Body of pancreas (tissue), 4 donors: ENCODE data around the gene INPP5K.

Experiments
- CTCF ChIP-seq, 7 experiments: fragments of 450-650 bp in 4 of 7; fragments of 200-600 bp in 3 of 7; sonication (generic) in 3 of 7; IDR thresholded peaks; one replicate each; pipeline ENCODE4 v1.5.1; 2016 to 2019; ENCODE audit warnings: antibody characterized with exemption in 7 of 7
- POLR2A ChIP-seq, 3 donors: fragments of 450-650 bp; IDR thresholded peaks; one replicate each; pipeline ENCODE4 v1.6.1; 2016; ENCODE audit warnings: antibody characterized with exemption in 3 of 3, mild to moderate bottlenecking in 2 of 3

- TF ChIP-seq CTCF (IDR thresholded peaks at IDR 0.05) = no peak
- TF ChIP-seq POLR2A (IDR thresholded peaks at IDR 0.05) = no peak
Measured at GRCh38 chr17:1481736-1482135, 34.7 kb downstream of the INPP5K start.
